NB4 (cell line): Measurements from ENCODE around the gene KMT2B.
"Not testable (repeated sequence)": the region's sequence is repeated elsewhere in the genome, so short reads cannot be mapped to it uniquely, and the experiment has no call there.

ENCODE experiments used
- DNase-seq: peaks from one replicate; pipeline ENCODE4 v3.0.0; 2010; ENCODE audit warnings: low read depth
- H3K4me3 ChIP-seq: one replicate; pipeline ENCODE4 v1.5.1; 2011; ENCODE audit warnings: mild to moderate bottlenecking, low read depth, low read length, moderate library complexity
- MAX ChIP-seq: IDR thresholded peaks from 2 replicates; pipeline ENCODE4 v1.6.1; 2011; ENCODE audit warnings: low read depth, low read length
- MYC ChIP-seq: IDR thresholded peaks from 2 replicates; pipeline ENCODE4 v1.6.1; 2011; ENCODE audit warnings: low read depth, low read length
- POLR2A ChIP-seq: IDR thresholded peaks from 2 replicates; pipeline ENCODE4 v1.6.1; 2011; ENCODE audit warnings: mild to moderate bottlenecking; ENCODE audit not compliant: insufficient read length; ENCODE audit errors: extremely low read depth
- TF ChIP-seq, protein P1 (sequence below): IDR thresholded peaks from one replicate; pipeline ENCODE4 v1.5.1; 2012; ENCODE audit warnings: low read depth, low read length

Gene KMT2B

DNA sequence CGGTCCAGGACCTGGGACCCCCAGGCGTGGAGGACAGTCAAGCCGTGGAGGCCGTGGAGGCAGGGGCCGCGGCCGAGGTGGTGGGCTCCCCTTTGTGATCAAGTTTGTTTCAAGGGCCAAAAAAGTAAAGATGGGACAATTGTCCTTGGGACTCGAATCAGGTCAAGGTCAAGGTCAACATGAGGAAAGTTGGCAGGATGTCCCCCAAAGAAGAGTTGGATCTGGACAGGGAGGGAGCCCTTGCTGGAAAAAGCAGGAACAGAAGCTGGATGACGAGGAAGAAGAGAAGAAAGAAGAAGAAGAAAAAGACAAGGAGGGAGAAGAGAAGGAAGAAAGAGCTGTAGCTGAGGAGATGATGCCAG lies 2.3 kb downstream of the KMT2B start:
- no peak overlapping the region for H3K4me3 ChIP-seq
- TF ChIP-seq MYC (no peak), MAX (no peak), POLR2A (no peak)
- TF ChIP-seq, protein P1, sequence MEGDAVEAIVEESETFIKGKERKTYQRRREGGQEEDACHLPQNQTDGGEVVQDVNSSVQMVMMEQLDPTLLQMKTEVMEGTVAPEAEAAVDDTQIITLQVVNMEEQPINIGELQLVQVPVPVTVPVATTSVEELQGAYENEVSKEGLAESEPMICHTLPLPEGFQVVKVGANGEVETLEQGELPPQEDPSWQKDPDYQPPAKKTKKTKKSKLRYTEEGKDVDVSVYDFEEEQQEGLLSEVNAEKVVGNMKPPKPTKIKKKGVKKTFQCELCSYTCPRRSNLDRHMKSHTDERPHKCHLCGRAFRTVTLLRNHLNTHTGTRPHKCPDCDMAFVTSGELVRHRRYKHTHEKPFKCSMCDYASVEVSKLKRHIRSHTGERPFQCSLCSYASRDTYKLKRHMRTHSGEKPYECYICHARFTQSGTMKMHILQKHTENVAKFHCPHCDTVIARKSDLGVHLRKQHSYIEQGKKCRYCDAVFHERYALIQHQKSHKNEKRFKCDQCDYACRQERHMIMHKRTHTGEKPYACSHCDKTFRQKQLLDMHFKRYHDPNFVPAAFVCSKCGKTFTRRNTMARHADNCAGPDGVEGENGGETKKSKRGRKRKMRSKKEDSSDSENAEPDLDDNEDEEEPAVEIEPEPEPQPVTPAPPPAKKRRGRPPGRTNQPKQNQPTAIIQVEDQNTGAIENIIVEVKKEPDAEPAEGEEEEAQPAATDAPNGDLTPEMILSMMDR = no peak
- no peak for DNase-seq

DNA sequence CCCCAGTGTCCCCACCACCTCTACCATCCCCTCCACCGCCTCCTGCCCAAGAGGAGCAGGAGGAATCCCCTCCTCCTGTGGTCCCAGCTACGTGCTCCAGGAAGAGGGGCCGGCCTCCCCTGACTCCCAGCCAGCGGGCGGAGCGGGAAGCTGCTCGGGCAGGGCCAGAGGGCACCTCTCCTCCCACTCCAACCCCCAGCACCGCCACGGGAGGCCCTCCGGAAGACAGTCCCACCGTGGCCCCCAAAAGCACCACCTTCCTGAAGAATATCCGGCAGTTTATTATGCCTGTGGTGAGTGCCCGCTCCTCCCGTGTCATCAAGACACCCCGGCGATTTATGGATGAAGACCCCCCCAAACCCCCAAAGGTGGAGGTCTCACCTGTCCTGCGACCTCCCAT lies 2.8 kb downstream of the KMT2B start:
- no peak overlapping the region for H3K4me3 ChIP-seq
- DNase-seq = no peak
- TF ChIP-seq MAX (no peak), POLR2A (no peak), MYC (no peak)
- TF ChIP-seq, protein P1 = no peak

DNA sequence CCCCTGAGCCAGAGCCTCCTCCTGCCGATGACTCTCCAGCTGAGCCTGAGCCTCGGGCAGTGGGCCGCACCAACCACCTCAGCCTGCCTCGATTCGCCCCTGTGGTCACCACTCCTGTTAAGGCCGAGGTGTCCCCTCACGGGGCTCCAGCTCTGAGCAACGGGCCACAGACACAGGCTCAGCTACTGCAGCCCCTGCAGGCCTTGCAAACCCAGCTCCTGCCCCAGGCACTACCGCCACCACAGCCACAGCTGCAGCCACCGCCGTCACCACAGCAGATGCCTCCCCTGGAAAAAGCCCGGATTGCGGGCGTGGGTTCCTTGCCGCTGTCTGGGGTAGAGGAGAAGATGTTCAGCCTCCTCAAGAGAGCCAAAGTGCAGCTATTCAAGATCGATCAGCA lies 3.6 kb downstream of the KMT2B start:
- H3K4me3 ChIP-seq = no peak overlapping the region
- TF ChIP-seq MAX = no peak
- no peak for DNase-seq

- no peak overlapping the region for H3K4me3 ChIP-seq
- no peak for DNase-seq
- TF ChIP-seq POLR2A (no peak), MYC (no peak), MAX (no peak)
- TF ChIP-seq, protein P1 = no peak
These were observed 4.7 kb downstream of the KMT2B start for GRCh38 chr19:35722461-35722860.

DNA sequence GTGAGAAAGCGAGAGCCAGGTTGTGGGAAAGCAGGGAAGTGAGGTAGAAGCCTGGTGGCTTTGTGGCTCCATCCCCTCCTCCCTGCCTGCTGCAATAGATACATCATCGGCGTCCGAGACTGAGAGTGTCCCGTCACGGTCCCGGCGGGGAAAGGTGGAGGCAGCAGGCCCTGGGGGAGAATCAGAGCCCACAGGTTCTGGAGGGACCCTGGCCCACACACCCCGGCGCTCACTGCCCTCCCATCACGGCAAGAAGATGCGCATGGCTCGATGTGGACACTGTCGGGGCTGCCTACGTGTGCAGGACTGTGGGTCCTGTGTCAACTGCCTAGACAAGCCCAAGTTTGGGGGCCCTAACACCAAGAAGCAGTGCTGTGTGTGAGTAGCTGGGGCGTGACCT lies 5.1 kb downstream of the KMT2B start:
- TF ChIP-seq MAX (no peak), POLR2A (no peak), MYC (no peak)
- TF ChIP-seq, protein P1 = no peak

DNA sequence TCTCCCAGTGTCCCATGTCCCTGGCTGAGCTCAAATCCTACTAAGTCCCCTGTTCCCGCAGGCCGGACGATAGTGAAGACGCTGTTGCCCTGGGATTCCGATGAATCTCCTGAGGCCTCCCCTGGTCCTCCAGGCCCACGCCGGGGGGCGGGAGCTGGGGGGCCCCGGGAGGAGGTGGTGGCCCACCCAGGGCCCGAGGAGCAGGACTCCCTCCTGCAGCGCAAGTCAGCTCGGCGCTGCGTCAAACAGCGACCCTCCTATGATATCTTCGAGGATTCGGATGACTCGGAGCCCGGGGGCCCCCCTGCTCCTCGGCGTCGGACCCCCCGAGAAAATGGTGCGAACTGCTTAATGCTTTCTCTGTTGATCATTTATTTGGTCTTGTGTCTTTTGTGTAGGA lies 5.9 kb downstream of the KMT2B start:
- DNase-seq = no peak
- TF ChIP-seq, protein P1 = no peak
- no peak for TF ChIP-seq POLR2A
- no peak for TF ChIP-seq MYC
- TF ChIP-seq MAX = no peak
- H3K4me3 ChIP-seq = no peak overlapping the region

More for the DNA sequence above, 5.1 kb downstream of the KMT2B start:
- DNase-seq = no peak
- no peak overlapping the region for H3K4me3 ChIP-seq

- DNase-seq, H3K4me3 ChIP-seq: not testable (repeated sequence)
These were observed 6.3 kb downstream of the KMT2B start for GRCh38 chr19:35724132-35724531.
